ENCODE measurements around the gene AOPEP.

GRCh38 chr9:95080961-95081647 lies 354.6 kb downstream of the AOPEP start:
- TF ChIP-seq CTCF (IDR thresholded peaks at IDR 0.05; ENCODE audit: poor library complexity, severe bottlenecking) (no peak), EZH2 (IDR thresholded peaks at IDR 0.05; ENCODE audit: borderline replicate concordance, insufficient read depth, low read length, poor library complexity, severe bottlenecking) (no peak), MXI1 (conservative IDR thresholded peaks at IDR 0.05; ENCODE audit: poor library complexity, severe bottlenecking) (no peak), POLR2AphosphoS5 (IDR thresholded peaks at IDR 0.05) (no peak), SMC3 (conservative IDR thresholded peaks at IDR 0.05; ENCODE audit: poor library complexity) (no peak)
